Measurements from ENCODE around the gene SKIDA1. TPM values are rescaled to one million over a fixed set of nuclear protein-coding genes. Genes with fewer than 3 reads are reported as not detected.

The SKIDA1 gene
- total RNA-seq, 2 donors from 2014 or later: 6.4 to 12.0 TPM

- DNase-seq: peak; percentile 75
- H3K4me3 ChIP-seq (ENCODE audit: low read length): peak overlapping the region; percentile 92
These were observed 16.7 kb downstream of the SKIDA1 start for GRCh38 chr10:21508706-21509331.

GRCh38 chr10:21507150-21507549, 18.3 kb downstream of the SKIDA1 start:
- peak overlapping the region; percentile 82 for H3K4me3 Mint-ChIP-seq
- DNase-seq: peak; percentile 77
- WGBS, 2 experiments (ENCODE audit: insufficient coverage in 1 of 2, insufficient read length in 1 of 2): 14 to 20% methylated on average over 16 to 21 of the region's 21 CpGs
- Histone ChIP-seq H3K9me3 (ENCODE audit: control insufficient read depth, low read length) (no peaks in the 10 kb centered on the region), H3K36me3 (ENCODE audit: control insufficient read depth, insufficient read depth, low read length) (no peaks in the 10 kb centered on the region), H3K4me3 (ENCODE audit: low read length) (peak overlapping the region; percentile 92), H3K27me3 (ENCODE audit: control insufficient read depth, insufficient read depth, low read length, poor library complexity, severe bottlenecking) (no peaks in the 10 kb centered on the region), H3K27ac (ENCODE audit: low read depth, low read length) (peak overlapping the region; percentile 49), H3K9ac (ENCODE audit: extremely low read depth, low read length, poor library complexity, severe bottlenecking) (peak overlapping the region; percentile 88), H3K4me1 (ENCODE audit: control insufficient read depth, insufficient read depth, low read length) (peaks cover 19% of the 10 kb centered on the region)
- no peaks in the 10 kb centered on the region for H3K36me3 Mint-ChIP-seq (ENCODE audit: low read depth)
- peaks cover 72% of the 10 kb centered on the region for H3K4me1 Mint-ChIP-seq
- H3K27ac Mint-ChIP-seq: peak overlapping the region; percentile 97
- peaks cover 3% of the 10 kb centered on the region for H3K27me3 Mint-ChIP-seq (ENCODE audit: insufficient read depth)
- no peak for TF ChIP-seq CTCF (conservative IDR thresholded peaks at IDR 0.05)
- H3K9me3 Mint-ChIP-seq: no peaks in the 10 kb centered on the region

More at GRCh38 chr10:21508706-21509331, 16.7 kb downstream of the SKIDA1 start:
- Histone ChIP-seq H3K36me3 (ENCODE audit: control insufficient read depth, insufficient read depth, low read length) (no peaks in the 10 kb centered on the region), H3K9me3 (ENCODE audit: control insufficient read depth, low read length) (no peaks in the 10 kb centered on the region), H3K4me1 (ENCODE audit: control insufficient read depth, insufficient read depth, low read length) (peaks cover 11% of the 10 kb centered on the region), H3K9ac (ENCODE audit: extremely low read depth, low read length, poor library complexity, severe bottlenecking) (peak overlapping the region; percentile 88), H3K27ac (ENCODE audit: low read depth, low read length) (peak overlapping the region; percentile 96), H3K27me3 (ENCODE audit: control insufficient read depth, insufficient read depth, low read length, poor library complexity, severe bottlenecking) (no peaks in the 10 kb centered on the region)
- H3K4me1 Mint-ChIP-seq: peaks cover 74% of the 10 kb centered on the region
- WGBS, 2 experiments (ENCODE audit: insufficient coverage in 1 of 2, insufficient read length in 1 of 2): 4 to 5% methylated on average over 17 to 43 of the region's 43 CpGs
- H3K27me3 Mint-ChIP-seq (ENCODE audit: insufficient read depth): peaks cover 3% of the 10 kb centered on the region
- H3K4me3 Mint-ChIP-seq: peak overlapping the region; percentile 82
- H3K36me3 Mint-ChIP-seq (ENCODE audit: low read depth): no peaks in the 10 kb centered on the region
- H3K27ac Mint-ChIP-seq: peak overlapping the region; percentile 97
- H3K9me3 Mint-ChIP-seq: no peaks in the 10 kb centered on the region
- TF ChIP-seq CTCF (conservative IDR thresholded peaks at IDR 0.05): no peak

GRCh38 chr10:21506351-21506750, 19.1 kb downstream of the SKIDA1 start:
- H3K4me1 Mint-ChIP-seq: peaks cover 73% of the 10 kb centered on the region
- peak overlapping the region; percentile 97 for H3K27ac Mint-ChIP-seq
- Histone ChIP-seq H3K36me3 (ENCODE audit: control insufficient read depth, insufficient read depth, low read length) (no peaks in the 10 kb centered on the region), H3K27me3 (ENCODE audit: control insufficient read depth, insufficient read depth, low read length, poor library complexity, severe bottlenecking) (no peaks in the 10 kb centered on the region), H3K4me1 (ENCODE audit: control insufficient read depth, insufficient read depth, low read length) (peaks cover 25% of the 10 kb centered on the region), H3K9ac (ENCODE audit: extremely low read depth, low read length, poor library complexity, severe bottlenecking) (no peak overlapping the region), H3K9me3 (ENCODE audit: control insufficient read depth, low read length) (no peaks in the 10 kb centered on the region), H3K27ac (ENCODE audit: low read depth, low read length) (peak overlapping the region; percentile 49), H3K4me3 (ENCODE audit: low read length) (peak overlapping the region; percentile 24)
- no peaks in the 10 kb centered on the region for H3K36me3 Mint-ChIP-seq (ENCODE audit: low read depth)
- no peak for DNase-seq
- WGBS, 2 experiments (ENCODE audit: insufficient coverage in 1 of 2, insufficient read length in 1 of 2): 14% methylated on average over 3 of the region's 3 CpGs; no CpG with 5 or more reads in 1 of the 2 experiments
- no peaks in the 10 kb centered on the region for H3K9me3 Mint-ChIP-seq
- peak overlapping the region; percentile 82 for H3K4me3 Mint-ChIP-seq
- peaks cover 3% of the 10 kb centered on the region for H3K27me3 Mint-ChIP-seq (ENCODE audit: insufficient read depth)
- no peak for TF ChIP-seq CTCF (conservative IDR thresholded peaks at IDR 0.05)
